ENCODE measurements around the gene EBF3.

The EBF3 gene

DNA sequence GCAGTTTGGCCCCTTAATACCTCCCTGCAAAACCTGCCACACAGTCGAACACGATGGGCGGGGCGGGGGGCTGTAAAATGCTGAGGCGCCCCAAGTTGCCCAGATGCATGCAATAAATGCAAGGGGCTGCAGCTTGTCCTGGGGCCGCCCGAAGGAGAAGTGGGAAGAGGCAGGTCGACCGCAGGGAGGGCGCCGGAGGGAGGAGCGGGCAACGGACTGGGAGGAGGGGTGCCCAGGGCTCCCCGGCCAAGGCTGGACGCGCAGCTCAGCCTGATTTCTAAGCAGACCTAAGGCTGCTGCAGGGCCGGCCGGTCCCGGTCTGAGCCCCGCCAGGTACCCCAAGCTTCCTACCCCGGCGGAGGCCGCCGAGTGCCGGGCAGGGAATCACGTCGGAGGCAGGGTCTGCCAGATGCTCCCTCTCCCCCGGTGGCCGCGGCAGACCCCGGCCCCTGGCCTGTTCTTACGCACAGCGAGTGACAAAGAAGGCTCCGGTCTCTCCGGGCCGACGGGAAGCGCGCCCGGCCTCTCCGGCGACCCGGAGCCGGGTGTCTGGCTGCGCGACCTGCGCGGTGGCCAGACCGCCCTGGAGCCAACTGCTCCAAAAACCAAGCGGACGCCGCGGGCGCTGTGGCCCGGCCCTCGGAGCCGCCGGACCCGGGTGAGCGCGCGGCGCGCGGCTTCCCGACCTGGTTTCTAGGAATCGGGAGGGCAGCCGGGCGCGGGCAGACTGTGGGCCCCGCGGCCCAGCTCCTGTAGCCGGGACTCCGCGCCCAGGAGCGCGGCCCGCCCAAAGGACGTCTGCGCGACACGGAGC is 744 bp upstream of the EBF3 start:
- TF ChIP-seq, protein P1, sequence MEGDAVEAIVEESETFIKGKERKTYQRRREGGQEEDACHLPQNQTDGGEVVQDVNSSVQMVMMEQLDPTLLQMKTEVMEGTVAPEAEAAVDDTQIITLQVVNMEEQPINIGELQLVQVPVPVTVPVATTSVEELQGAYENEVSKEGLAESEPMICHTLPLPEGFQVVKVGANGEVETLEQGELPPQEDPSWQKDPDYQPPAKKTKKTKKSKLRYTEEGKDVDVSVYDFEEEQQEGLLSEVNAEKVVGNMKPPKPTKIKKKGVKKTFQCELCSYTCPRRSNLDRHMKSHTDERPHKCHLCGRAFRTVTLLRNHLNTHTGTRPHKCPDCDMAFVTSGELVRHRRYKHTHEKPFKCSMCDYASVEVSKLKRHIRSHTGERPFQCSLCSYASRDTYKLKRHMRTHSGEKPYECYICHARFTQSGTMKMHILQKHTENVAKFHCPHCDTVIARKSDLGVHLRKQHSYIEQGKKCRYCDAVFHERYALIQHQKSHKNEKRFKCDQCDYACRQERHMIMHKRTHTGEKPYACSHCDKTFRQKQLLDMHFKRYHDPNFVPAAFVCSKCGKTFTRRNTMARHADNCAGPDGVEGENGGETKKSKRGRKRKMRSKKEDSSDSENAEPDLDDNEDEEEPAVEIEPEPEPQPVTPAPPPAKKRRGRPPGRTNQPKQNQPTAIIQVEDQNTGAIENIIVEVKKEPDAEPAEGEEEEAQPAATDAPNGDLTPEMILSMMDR (IDR thresholded peaks at IDR 0.05; ENCODE audit: low read depth, low read length, missing control alignments) = no peak
- no peak overlapping the region for H3K4me3 ChIP-seq (ENCODE audit: low read depth, low read length)
- no peak for DNase-seq (ENCODE audit: low read depth)

DNA sequence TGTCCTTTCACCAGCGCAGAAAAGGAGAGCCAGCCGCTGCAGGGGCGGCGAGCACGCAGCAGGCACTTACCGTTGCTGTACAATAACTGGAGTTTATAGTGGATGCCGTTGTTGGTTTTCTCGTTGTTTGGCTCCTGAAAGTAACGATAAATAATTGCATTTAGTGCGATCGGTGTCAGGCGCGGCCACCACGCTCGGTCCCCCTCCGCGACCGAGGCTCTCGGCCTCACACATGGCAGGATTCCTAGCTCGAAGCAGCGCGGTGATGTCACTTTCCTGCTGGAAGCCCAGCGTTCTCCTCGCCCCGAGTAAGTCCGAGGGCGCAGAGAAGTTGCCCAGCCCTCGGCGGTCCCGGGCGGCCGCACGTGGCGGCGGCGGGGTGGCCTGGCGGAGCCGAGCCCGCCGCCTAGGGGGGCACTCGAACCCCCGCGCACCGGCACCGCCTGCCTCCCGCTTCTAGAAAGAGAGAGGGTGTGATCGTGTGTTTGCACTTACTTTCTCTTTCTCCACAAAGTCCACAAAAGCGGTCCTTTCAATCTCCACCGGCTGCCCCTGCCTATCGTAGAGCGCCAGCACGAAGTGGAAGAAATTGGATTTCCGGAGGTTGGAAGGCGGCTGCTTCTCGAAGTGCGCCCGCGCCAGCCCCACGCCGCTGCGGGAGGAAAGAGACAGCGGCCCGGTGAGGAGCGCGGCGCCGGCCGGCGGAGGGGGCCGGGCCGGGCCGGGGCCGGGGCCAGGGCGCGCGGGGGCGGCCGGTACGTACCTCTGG is 1.0 kb downstream of the EBF3 start:
- DNase-seq (ENCODE audit: low read depth) = no peak
- TF ChIP-seq, protein P1 (IDR thresholded peaks at IDR 0.05; ENCODE audit: low read depth, low read length, missing control alignments) = no peak
- peak overlapping the region; percentile 9; the same call in 1 of the 2 replicates for H3K4me3 ChIP-seq (ENCODE audit: low read depth, low read length)

DNA sequence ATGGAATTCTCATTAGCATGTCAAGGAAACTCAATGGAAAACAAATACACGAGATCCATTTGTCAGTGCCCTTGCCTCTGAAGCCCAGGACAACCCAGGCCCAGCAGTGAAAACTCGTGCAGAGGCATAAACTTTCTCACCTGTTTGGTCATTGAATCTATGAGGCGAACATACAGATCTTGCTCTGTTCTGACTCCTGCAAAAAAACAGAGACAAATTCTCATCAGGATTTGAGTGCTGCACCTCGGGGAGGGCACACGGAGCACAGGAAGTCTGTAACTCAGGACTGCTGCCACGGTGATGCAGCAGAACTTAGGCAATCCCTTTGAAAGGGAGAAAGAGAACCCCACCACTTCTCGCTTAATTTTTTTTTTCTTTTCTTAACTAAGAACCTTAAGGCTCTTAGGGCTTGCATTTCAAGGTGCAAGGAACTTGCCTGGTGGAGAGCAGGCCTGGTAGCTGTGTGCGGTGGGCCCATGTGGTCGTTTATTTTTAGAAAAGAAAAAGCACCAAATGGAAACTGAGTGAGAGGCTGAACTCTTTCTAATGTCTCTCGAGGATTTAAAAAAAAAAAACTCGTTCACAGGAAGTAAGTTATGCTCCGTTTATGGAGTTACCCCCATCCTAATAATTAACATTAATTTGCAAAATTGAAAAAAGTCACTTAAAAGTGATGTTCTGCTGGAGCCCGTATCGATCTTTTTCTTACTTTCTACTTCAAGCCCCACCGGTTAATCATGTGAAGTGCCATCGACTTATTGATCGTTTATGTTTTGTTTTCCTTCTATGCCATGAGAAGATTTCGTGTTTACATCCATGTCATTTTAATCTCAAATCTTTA is 1.8 kb downstream of the EBF3 start:
- H3K4me3 ChIP-seq (ENCODE audit: low read depth, low read length) = no peak overlapping the region
- TF ChIP-seq, protein P1 (IDR thresholded peaks at IDR 0.05; ENCODE audit: low read depth, low read length, missing control alignments) = no peak
- DNase-seq (ENCODE audit: low read depth) = no peak

DNA sequence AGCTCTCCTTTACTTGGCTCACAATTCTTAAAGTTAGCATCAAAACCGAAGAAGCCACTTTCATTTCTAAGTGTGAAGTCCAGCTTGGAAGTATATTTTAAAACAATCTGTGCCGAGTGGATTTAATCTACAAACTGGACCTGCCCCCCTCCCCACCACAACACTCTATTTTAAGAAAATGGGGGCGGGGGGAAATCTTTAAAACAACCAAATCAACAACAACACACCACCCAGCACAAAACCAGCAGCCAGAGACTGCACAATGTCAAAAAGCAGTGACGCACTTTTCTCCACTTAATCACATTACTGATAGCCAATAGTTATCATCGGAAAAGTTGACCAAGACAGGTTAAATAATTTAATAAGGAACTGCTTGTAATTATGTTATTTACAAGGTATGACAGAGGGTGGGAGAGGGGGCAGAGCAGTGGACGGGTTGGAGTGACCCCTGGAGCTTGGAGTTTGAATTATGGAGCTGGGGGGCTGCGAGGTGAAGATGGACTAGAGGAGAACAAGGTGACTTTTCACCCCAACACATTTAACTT is 2.8 kb downstream of the EBF3 start:
- H3K4me3 ChIP-seq (ENCODE audit: low read depth, low read length) = no peak overlapping the region
- TF ChIP-seq, protein P1 (IDR thresholded peaks at IDR 0.05; ENCODE audit: low read depth, low read length, missing control alignments) = no peak
- no peak for DNase-seq (ENCODE audit: low read depth)

DNA sequence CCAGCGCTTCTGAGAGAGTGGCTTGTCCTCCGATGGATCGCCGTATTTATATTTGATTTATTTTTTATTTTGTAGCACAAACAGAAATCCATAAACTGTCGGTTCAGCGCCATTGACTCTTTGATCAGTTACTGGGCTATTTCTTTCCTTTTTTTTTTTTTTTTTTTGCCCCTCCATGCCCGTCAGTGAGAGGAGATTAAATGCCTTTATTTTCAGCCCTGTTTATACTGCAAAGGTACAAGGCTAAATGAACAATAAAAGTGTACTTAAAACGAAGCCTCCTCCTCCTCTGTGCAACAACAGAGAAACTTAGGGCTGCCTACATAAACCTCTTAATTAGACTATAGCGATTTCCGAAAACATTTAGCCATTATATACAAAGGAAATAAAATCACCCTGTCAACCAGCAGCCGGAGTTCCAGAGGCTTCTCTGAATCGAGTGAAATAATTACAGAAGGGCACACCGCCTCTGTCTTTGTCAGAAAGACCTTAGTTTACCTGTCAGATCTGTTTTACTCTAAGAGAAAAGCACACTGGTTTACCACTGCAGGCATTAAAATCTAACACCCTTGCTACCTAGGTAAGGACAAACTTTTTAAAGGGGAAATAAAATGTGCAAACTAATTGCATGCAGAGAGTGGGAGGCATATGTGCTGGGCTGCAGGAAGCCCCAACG is 3.5 kb downstream of the EBF3 start:
- no peak for DNase-seq (ENCODE audit: low read depth)
- TF ChIP-seq, protein P1 (IDR thresholded peaks at IDR 0.05; ENCODE audit: low read depth, low read length, missing control alignments) = no peak
- H3K4me3 ChIP-seq (ENCODE audit: low read depth, low read length) = no peak overlapping the region
